GDM1 (cell line): ENCODE data around the gene EMCN.
"Not testable (repeated sequence)": the region's sequence is repeated elsewhere in the genome, so short reads cannot be mapped to it uniquely, and the experiment has no call there.

Experiments used
- DNase-seq: peaks from one replicate; lab custom pipeline; 2025; lab: John Stamatoyannopoulos, UW

The EMCN gene

DNA sequence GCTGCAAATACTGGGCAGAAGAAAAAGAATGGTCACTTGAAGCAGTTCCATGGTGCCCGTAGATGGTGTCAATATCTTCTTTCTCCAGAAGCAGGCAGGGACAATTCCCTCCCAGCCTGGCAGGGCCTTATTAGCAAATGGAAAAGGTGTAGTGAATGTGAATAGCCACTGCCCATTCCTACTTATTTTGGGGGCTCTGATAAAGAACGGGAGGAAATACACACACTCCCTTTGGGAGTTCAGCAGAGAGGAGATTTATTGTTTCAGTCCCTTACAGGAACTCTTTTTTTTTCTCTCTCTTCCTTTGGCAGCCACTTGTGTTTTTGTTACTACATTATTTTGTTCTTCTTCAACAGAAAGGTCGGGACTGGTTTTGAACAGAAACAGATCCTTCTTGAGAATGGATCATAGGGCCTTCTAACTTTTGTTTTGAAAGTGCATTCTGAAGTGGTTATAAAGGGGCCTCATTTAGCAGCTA is at the start of gene EMCN:
TSS of gene EMCN (minus strand) at position 159 of the 478 bp plus-strand sequence. CDS start at position 51, 108 bp downstream.
- no peak for DNase-seq

- no peak for DNase-seq
These were observed 48.6 kb upstream of the EMCN start for GRCh38 chr4:100566396-100566795.

DNA sequence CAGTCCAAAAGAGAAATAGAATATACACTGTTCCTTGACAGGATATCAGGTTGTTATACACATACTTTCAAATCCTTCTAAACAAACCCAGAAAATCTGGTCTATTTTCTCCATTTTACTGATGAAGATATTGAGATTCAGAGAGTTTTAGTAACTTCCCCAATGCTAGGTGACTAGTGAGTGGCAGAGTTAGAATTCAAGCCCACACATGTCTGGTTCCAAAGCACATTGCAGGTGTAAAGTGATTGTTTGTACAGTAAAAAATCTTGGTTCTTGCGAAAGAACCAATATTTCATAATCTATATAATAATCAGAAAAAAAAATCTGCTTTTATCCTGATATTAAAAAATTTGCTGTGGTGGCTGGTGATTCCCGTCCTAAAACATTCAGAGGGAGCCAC is 39.5 kb upstream of the EMCN start:
- no peak for DNase-seq

DNA sequence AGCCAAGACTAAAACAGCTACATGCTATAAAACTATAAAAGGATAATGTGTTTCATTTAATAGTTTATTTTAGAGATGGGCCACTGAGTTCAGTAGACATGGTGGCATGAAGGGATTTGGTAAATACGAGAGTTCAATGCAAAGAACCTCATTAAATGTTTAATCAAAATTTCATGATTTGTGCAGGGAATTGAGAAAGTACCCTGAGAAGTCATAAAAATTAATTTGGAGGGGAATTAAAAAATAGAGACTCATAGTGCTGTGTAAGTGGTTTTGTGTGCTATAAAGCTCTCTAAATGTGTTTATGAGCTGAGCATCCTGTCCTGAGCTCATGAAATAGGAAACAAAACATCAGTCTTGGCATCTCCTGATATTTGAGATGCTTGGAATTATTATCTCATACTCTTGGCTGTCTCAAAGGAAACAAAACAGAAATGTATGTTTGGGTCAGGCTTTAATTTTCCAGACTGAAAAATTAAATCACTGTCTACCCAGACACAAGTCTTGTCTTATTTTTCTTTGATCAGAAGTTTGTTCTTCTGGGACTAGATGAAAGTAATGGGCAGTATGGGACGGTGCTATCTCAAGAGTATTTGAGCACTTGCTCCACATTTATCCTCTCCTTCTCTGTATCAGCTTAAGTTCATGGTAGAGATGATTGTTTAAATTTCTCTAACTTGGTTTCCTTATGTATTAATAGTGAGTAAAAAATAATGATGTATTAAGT is 38.0 kb upstream of the EMCN start:
- DNase-seq = no peak

- no peak for DNase-seq
These were observed 30.4 kb upstream of the EMCN start for GRCh38 chr4:100548200-100548560.

DNA sequence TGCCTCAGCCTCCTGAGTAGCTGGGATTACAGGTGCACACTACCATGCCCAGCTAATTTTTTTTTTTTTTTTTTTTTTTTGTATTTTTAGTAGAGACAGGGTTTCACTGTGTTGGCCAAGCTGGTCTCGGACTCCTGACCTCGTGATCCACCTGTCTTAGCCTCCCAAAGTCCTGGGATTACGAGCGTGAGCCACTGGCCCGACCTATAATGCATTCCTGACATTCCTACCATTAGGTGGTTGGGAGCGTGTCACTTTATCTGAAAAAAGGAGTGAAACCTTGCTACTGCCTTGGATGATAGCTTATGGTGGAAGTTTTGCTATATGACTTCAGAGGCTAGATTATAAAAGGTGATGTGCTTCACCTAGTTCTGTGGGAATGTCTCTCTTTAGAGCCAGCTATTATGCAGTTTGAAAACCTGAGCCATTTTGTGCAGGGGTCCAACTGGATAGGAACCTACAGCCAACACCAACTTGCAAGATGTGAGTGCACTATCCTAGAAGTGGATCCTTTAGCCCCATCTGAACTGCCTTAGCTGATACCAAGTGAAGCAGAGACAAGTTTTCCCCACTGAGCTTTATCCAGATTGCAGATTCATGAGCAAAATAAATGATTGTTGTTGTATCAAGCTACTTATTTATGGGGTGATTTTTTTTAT is 29.8 kb upstream of the EMCN start:
- no peak for DNase-seq

DNA sequence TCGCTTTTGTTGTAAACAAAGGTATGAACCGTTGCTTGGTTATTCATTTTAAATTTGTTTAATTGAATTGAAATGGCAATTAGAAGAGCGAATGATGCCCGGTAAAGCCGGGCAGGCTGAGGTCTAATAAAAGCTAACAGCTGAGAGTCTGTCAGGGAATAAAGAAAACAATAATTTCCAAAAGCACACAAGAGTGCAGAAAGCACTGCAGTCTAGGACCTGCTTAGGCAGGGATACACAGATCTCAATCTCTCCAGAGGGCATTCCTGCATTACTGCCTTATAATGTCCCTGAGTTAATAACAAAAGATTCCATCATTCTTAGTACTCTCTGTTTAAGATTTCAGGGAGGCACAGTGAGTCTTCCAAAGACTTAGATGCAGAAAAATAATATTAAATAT is 27.6 kb upstream of the EMCN start:
- no peak for DNase-seq

- DNase-seq = no peak
These were observed 22.3 kb upstream of the EMCN start for GRCh38 chr4:100540131-100540530.

GRCh38 chr4:100539706-100540105 is 21.9 kb upstream of the EMCN start:
- DNase-seq = peak; percentile 80

DNA sequence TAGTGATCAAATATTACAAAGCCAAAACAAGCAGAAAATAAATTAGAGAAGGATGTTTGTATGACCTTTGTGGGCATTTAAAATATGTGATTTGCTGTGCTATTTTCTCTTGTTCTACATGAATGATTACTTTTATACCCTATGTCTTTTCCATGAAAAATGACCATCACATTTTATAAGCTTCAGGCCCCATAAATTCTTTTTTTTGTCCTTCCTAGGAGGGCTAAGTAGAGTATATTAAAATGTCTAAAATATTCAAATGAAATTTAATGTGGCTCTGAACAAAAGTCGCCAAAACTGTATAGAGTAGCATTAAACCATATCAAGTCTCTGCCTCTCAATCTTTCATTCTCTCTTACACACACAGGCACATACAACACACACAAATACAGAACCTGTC is 15.9 kb upstream of the EMCN start:
- no peak for DNase-seq

GRCh38 chr4:100530161-100530560 is 12.3 kb upstream of the EMCN start:
- not testable (repeated sequence) for DNase-seq

- no peak for DNase-seq
These were observed 7.9 kb upstream of the EMCN start for GRCh38 chr4:100525686-100526085.

- no peak for DNase-seq
These were observed 1.4 kb upstream of the EMCN start for GRCh38 chr4:100519205-100519604.

DNA sequence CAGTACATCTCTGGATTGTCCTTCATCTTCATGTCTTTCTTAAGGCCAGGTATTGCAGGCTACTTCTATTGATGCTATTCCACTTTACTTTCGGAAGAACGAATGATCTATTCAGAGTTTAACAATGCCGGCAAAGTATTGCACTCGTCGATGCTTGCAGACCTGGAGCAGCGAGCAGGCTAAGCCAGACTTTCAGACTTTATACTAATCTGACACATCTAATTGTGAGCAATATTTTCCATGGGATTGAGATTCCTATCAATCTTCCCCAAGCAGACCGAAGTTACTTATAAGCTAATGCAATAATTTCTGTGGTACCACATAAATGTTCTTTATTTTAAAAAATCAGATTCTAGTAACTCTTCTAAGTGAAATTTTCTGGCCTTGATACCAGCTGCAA is 1.6 kb downstream of the EMCN start:
- no peak for DNase-seq

- no peak for DNase-seq
These were observed 5.9 kb downstream of the EMCN start for GRCh38 chr4:100511896-100512295.

DNA sequence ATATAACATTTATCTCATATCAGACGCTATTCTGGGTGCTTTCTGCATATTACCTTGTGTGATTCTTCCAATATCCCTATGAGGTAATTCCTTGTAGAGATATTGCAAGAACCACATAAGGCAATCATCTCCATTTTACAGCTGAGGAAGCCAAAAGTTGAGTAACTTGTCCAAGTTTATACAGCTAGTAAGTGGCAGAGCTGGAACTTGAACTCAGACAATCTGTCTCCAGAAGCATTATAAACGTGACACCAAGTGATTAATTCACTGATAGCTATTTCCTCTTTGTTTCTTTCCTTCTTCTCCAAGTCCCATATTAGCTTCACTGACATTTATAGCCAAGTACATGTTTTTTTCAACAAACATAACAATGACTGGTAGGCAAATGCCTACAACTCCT is 7.3 kb downstream of the EMCN start:
- no peak for DNase-seq

DNA sequence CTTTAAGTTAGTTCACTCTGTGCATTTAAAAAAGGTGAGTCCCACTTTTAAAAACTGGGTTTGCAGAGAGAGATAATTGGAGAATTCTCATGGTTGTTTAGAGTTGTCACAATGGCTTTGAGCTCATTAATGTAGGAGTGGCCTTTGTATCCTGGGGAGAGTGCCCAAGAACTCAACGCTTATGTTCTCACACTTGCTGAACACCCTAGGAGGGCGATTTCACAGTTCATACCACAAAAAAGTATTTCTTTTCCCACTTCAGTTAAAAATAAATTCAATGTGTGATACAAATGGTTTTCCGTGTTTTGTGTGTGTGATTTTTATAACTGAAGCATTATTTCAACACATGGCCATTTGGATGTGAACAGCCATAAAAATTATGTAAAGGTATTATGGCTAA is 8.4 kb downstream of the EMCN start:
- DNase-seq = no peak

DNA sequence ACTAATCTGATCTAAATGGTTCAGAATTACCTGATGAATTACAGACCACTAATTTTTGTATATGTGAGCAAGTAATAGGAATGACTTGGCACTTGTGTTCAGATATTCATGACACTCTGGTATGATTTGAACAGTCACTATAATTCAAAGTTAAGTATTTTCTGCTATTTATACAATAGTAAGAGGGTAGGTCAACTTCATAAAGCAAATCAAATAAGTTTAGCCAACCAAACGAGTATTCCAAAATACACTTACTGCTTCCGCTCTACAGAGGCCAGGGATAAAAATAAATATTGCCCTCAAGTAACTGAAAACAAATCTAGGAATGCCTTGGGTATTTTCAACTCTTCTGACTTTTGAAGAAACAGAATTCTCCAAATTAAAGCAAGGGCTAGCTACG is 9.1 kb downstream of the EMCN start:
- no peak for DNase-seq

DNA sequence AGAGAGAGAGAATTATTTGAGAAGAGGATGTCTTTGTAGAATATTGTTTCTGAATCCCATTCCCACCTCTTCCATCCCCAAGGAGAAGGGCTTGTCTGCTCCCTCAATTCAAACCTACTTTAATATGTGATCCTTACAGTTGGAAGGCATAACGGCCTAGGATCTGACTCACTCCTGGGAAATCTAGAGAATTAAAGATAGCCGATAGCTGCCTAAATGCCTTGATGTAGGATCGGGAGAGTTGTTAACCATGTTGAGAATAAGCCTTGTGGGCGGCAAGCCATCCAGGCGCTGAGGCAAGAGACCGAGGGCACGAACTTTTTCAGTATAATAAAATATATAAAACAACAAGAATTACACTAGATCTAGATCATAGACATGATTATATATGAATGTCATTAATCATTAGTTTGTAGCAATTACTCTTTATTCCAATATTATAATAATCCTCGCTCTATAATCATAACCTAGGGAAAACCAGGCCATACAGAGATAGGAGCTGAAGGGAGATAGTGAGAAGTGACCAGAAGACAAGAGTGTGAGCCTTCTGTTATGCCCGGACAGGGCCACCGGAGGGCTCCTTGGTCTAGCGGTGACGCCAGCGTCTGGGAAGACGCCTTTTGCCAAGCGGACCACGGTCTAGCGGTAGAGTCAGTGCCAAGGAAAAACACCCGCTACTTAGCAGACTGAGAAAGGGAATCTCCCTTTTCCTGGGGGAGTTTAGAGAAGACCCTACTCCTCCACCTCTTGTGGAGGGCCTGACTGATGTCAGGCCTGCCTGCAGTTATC is 13.5 kb downstream of the EMCN start:
- no peak for DNase-seq

DNA sequence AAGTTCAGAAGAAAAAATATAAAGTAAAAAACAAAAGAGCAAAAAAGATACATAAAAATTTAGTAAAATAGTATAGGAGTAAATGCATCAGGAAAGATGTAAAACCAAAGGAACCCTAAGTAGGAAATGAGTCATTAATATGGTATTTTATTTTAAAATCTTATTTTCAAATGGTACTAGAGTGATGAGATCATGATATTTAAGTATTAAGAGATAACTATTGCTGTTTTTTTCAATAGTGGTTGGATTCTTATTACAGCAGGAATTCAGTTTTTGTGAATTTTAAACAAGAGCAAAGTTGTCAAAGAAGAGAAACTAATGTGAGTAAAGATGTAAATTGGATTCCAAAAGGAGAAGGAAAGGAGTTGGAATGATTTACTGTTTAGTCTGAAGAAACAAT is 20.0 kb downstream of the EMCN start:
- DNase-seq = no peak

DNA sequence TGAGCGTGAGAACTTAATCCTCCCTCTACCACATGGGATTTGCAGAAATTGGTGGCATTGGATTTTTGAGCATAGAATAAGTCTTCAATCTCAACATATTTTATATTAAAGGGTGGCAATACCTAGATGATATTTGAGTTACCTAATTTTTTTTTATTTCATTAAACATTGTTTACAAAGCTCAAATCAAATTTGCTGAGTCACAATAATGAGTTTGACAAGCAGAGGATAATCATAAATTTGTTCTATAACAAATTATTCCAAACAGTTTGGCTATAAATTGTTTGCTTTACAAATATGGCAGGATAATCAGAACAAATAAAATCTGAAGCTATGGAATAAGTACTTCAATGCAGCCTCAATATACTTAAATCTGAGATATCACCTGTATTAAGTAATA is 22.7 kb downstream of the EMCN start:
- DNase-seq = no peak

- no peak for DNase-seq
These were observed 23.7 kb downstream of the EMCN start for GRCh38 chr4:100494166-100494565.

GRCh38 chr4:100493756-100494155 is 24.1 kb downstream of the EMCN start:
- DNase-seq = no peak
